Activated CD4-positive, alpha-beta memory T cell treated with anti-CD3 and anti-CD28 coated beads, Interleukin-2, amount 10 ng/mL, durations not matched to agents 7 days and 5 days (primary cell): ENCODE data around the gene DIPK1C. TPM values are rescaled to one million over a fixed set of nuclear protein-coding genes. Genes with fewer than 3 reads are reported as not detected.

Source experiments
- CTCF ChIA-PET: fragments of 350-600 bp; sonication (Branson Sonifier 250); formaldehyde crosslinking; loops from one replicate; lab custom pipeline; 2021; ENCODE audit warnings: antibody characterized with exemption, inconsistent platforms; lab: Charles Lee
- POLR2A ChIA-PET: fragments of 350-600 bp; sonication (Branson Sonifier 250); formaldehyde crosslinking; loops from one replicate; lab custom pipeline; 2021; ENCODE audit warnings: antibody characterized with exemption; lab: Charles Lee
- DNase-seq: peaks from one replicate; pipeline ENCODE4 v3.0.0-alpha.2; 2020
- H3K27ac Mint-ChIP-seq: one replicate; pipeline ENCODE4 v1.8.0; 2021; ENCODE audit warnings: mild to moderate bottlenecking, mixed read lengths
- H3K27me3 Mint-ChIP-seq: one replicate; pipeline ENCODE4 v1.8.0; 2021; ENCODE audit warnings: mixed read lengths
- H3K36me3 Mint-ChIP-seq: one replicate; pipeline ENCODE4 v1.8.0; 2021; ENCODE audit warnings: low read depth, mixed read lengths
- H3K4me1 Mint-ChIP-seq: one replicate; pipeline ENCODE4 v1.8.0; 2021; ENCODE audit warnings: mixed read lengths
- H3K4me3 Mint-ChIP-seq: one replicate; pipeline ENCODE4 v1.8.0; 2021; ENCODE audit warnings: mild to moderate bottlenecking, mixed read lengths
- H3K9me3 Mint-ChIP-seq: one replicate; pipeline ENCODE4 v1.8.0; 2021; ENCODE audit warnings: mixed read lengths
- total RNA-seq, 2 experiments: library from RNA; stranded (reverse); gene quantifications; one replicate each; pipeline ENCODE4 v1.2.3, GENCODE V29; 2021

The DIPK1C gene
- total RNA-seq, 2 experiments from 2014 or later, result not detected

GRCh38 chr18:74422541-74422940 lies 34.6 kb downstream of the DIPK1C start:
- Mint-ChIP-seq H3K4me1 (no peaks in the 10 kb centered on the region), H3K27ac (no peak overlapping the region), H3K9me3 (no peaks in the 10 kb centered on the region), H3K27me3 (peaks cover 7% of the 10 kb centered on the region), H3K4me3 (no peak overlapping the region), H3K36me3 (no peaks in the 10 kb centered on the region)
- CTCF ChIA-PET, result no interaction called here
- no peak for DNase-seq
- POLR2A ChIA-PET, result no interaction called here

- no peaks in the 10 kb centered on the region for H3K36me3 Mint-ChIP-seq
- no peak overlapping the region for H3K4me3 Mint-ChIP-seq
- ChIA-PET CTCF (no interaction called here), POLR2A (no interaction called here)
- H3K27me3 Mint-ChIP-seq, result peaks cover 9% of the 10 kb centered on the region
- H3K4me1 Mint-ChIP-seq, result no peaks in the 10 kb centered on the region
- no peaks in the 10 kb centered on the region for H3K9me3 Mint-ChIP-seq
- no peak for DNase-seq
- H3K27ac Mint-ChIP-seq, result no peak overlapping the region
Measured at GRCh38 chr18:74420926-74421325, 36.2 kb downstream of the DIPK1C start.

GRCh38 chr18:74420481-74420880 lies 36.6 kb downstream of the DIPK1C start:
- no peaks in the 10 kb centered on the region for H3K4me1 Mint-ChIP-seq
- POLR2A ChIA-PET, result no interaction called here

GRCh38 chr18:74419761-74420160 lies 37.3 kb downstream of the DIPK1C start:
- H3K9me3 Mint-ChIP-seq, result no peaks in the 10 kb centered on the region
- no peak for DNase-seq
- no peak overlapping the region for H3K27ac Mint-ChIP-seq
- no peaks in the 10 kb centered on the region for H3K4me1 Mint-ChIP-seq
- ChIA-PET CTCF (interaction anchor here (1.1 kb wide), 1 partner anchor 12 kb away, joined by 3 read pairs; no protein-coding TSS in a partner anchor), POLR2A (no interaction called here)
- no peaks in the 10 kb centered on the region for H3K36me3 Mint-ChIP-seq
- peaks cover 9% of the 10 kb centered on the region for H3K27me3 Mint-ChIP-seq
- no peak overlapping the region for H3K4me3 Mint-ChIP-seq

More at GRCh38 chr18:74420481-74420880, 36.6 kb downstream of the DIPK1C start:
- CTCF ChIA-PET, result no interaction called here
- no peak for DNase-seq
- H3K27me3 Mint-ChIP-seq, result peaks cover 9% of the 10 kb centered on the region
- no peaks in the 10 kb centered on the region for H3K36me3 Mint-ChIP-seq
- no peak overlapping the region for H3K4me3 Mint-ChIP-seq
- no peaks in the 10 kb centered on the region for H3K9me3 Mint-ChIP-seq
- H3K27ac Mint-ChIP-seq, result no peak overlapping the region

- H3K4me1 Mint-ChIP-seq, result no peaks in the 10 kb centered on the region
- peaks cover 9% of the 10 kb centered on the region for H3K27me3 Mint-ChIP-seq
- DNase-seq, result no peak
- no peak overlapping the region for H3K4me3 Mint-ChIP-seq
- ChIA-PET POLR2A (no interaction called here), CTCF (no interaction called here)
- H3K36me3 Mint-ChIP-seq, result no peaks in the 10 kb centered on the region
- no peaks in the 10 kb centered on the region for H3K9me3 Mint-ChIP-seq
- no peak overlapping the region for H3K27ac Mint-ChIP-seq
Measured at GRCh38 chr18:74418023-74418422, 39.1 kb downstream of the DIPK1C start.

GRCh38 chr18:74416124-74416523 lies 41.0 kb downstream of the DIPK1C start:
- H3K27ac Mint-ChIP-seq, result no peak overlapping the region
- DNase-seq, result no peak
- H3K4me3 Mint-ChIP-seq, result no peak overlapping the region
- ChIA-PET CTCF (no interaction called here), POLR2A (no interaction called here)
- H3K36me3 Mint-ChIP-seq, result no peaks in the 10 kb centered on the region
- no peaks in the 10 kb centered on the region for H3K4me1 Mint-ChIP-seq
- peaks cover 9% of the 10 kb centered on the region for H3K27me3 Mint-ChIP-seq
- H3K9me3 Mint-ChIP-seq, result no peaks in the 10 kb centered on the region

- CTCF ChIA-PET, result no interaction called here
- POLR2A ChIA-PET, result no interaction called here
- Mint-ChIP-seq H3K9me3 (no peaks in the 10 kb centered on the region), H3K27ac (no peak overlapping the region), H3K36me3 (no peaks in the 10 kb centered on the region), H3K4me3 (no peak overlapping the region), H3K4me1 (no peaks in the 10 kb centered on the region), H3K27me3 (peaks cover 13% of the 10 kb centered on the region)
- DNase-seq, result no peak
Measured at GRCh38 chr18:74414953-74415515, 42.1 kb downstream of the DIPK1C start.

GRCh38 chr18:74413836-74414235 lies 43.3 kb downstream of the DIPK1C start:
- CTCF ChIA-PET, result no interaction called here

GRCh38 chr18:74412116-74412880 lies 44.8 kb downstream of the DIPK1C start:
- H3K36me3 Mint-ChIP-seq, result no peaks in the 10 kb centered on the region
- no peak overlapping the region for H3K4me3 Mint-ChIP-seq
- POLR2A ChIA-PET, result no interaction called here
- DNase-seq, result no peak
- no peak overlapping the region for H3K27ac Mint-ChIP-seq
- H3K9me3 Mint-ChIP-seq, result no peaks in the 10 kb centered on the region
- CTCF ChIA-PET, result no interaction called here
- H3K27me3 Mint-ChIP-seq, result peaks cover 10% of the 10 kb centered on the region
- peaks cover 13% of the 10 kb centered on the region for H3K4me1 Mint-ChIP-seq

More at GRCh38 chr18:74413836-74414235, 43.3 kb downstream of the DIPK1C start:
- POLR2A ChIA-PET, result no interaction called here
- no peaks in the 10 kb centered on the region for H3K36me3 Mint-ChIP-seq
- no peak for DNase-seq
- H3K4me3 Mint-ChIP-seq, result no peak overlapping the region
- no peaks in the 10 kb centered on the region for H3K9me3 Mint-ChIP-seq
- peaks cover 13% of the 10 kb centered on the region for H3K27me3 Mint-ChIP-seq
- peaks cover 1% of the 10 kb centered on the region for H3K4me1 Mint-ChIP-seq
- no peak overlapping the region for H3K27ac Mint-ChIP-seq

GRCh38 chr18:74411475-74411874 lies 45.6 kb downstream of the DIPK1C start:
- no peak overlapping the region for H3K4me3 Mint-ChIP-seq
- H3K27ac Mint-ChIP-seq, result no peak overlapping the region
- no peak for DNase-seq
- CTCF ChIA-PET, result no interaction called here
- H3K27me3 Mint-ChIP-seq, result peaks cover 7% of the 10 kb centered on the region
- POLR2A ChIA-PET, result no interaction called here
- H3K4me1 Mint-ChIP-seq, result peaks cover 13% of the 10 kb centered on the region
- H3K9me3 Mint-ChIP-seq, result no peaks in the 10 kb centered on the region
- no peaks in the 10 kb centered on the region for H3K36me3 Mint-ChIP-seq

- H3K4me3 Mint-ChIP-seq, result no peak overlapping the region
- H3K36me3 Mint-ChIP-seq, result no peaks in the 10 kb centered on the region
- no peak overlapping the region for H3K27ac Mint-ChIP-seq
Measured at GRCh38 chr18:74410441-74410992, 46.6 kb downstream of the DIPK1C start.

GRCh38 chr18:74407888-74408287 lies 49.2 kb downstream of the DIPK1C start:
- Mint-ChIP-seq H3K9me3 (no peaks in the 10 kb centered on the region), H3K27me3 (peaks cover 7% of the 10 kb centered on the region), H3K4me1 (peaks cover 13% of the 10 kb centered on the region), H3K4me3 (peak overlapping the region; percentile 48), H3K27ac (peak overlapping the region; percentile 73), H3K36me3 (no peaks in the 10 kb centered on the region)
- CTCF ChIA-PET, result no interaction called here
- no peak for DNase-seq
- POLR2A ChIA-PET, result no interaction called here

More at GRCh38 chr18:74410441-74410992, 46.6 kb downstream of the DIPK1C start:
- peaks cover 7% of the 10 kb centered on the region for H3K27me3 Mint-ChIP-seq
- ChIA-PET POLR2A (no interaction called here), CTCF (no interaction called here)
- no peaks in the 10 kb centered on the region for H3K9me3 Mint-ChIP-seq
- peaks cover 13% of the 10 kb centered on the region for H3K4me1 Mint-ChIP-seq
- DNase-seq, result no peak

- CTCF ChIA-PET, result no interaction called here
- DNase-seq, result no peak
- POLR2A ChIA-PET, result no interaction called here
- Mint-ChIP-seq H3K36me3 (no peaks in the 10 kb centered on the region), H3K9me3 (no peaks in the 10 kb centered on the region), H3K4me1 (peaks cover 6% of the 10 kb centered on the region), H3K27me3 (peaks cover 8% of the 10 kb centered on the region), H3K4me3 (no peak overlapping the region), H3K27ac (no peak overlapping the region)
Measured at GRCh38 chr18:74402806-74403433, 54.2 kb downstream of the DIPK1C start.
